GM10248 (cell line): ENCODE results near the gene FTSJ3.

Experiments
- CTCF ChIA-PET: fragments of 300-600 bp; sonication (Branson Sonifier 250); formaldehyde crosslinking; extraction: SDS; loops from one replicate; lab custom pipeline; 2021; ENCODE audit warnings: antibody characterized with exemption; lab: Yijun Ruan, JAX
- POLR2A ChIA-PET: fragments of 350-650 bp; sonication (Branson Sonifier 250); formaldehyde crosslinking; extraction: SDS; loops from one replicate; lab custom pipeline; 2020; ENCODE audit warnings: antibody characterized with exemption; lab: Yijun Ruan, JAX
- DNase-seq: peaks from one replicate; pipeline ENCODE4 v3.0.0; 2012; ENCODE audit errors: extremely low spot score
- CTCF ChIP-seq: IDR thresholded peaks from 2 replicates; pipeline ENCODE4 v1.5.1; 2012; ENCODE audit warnings: mild to moderate bottlenecking, low read depth; ENCODE audit errors: extremely low read depth, missing control alignments, control extremely low read depth

FTSJ3 gene

GRCh38 chr17:63819585-63820537 is 7.6 kb downstream of the FTSJ3 start:
- no peak for DNase-seq
- POLR2A ChIA-PET = interaction anchor here (1.1 kb wide), 1 partner anchor 39 kb away, joined by 4 read pairs; no protein-coding TSS in a partner anchor
- CTCF ChIA-PET = interaction anchor here (1.1 to 1.7 kb wide), 5 partner anchors 10 to 45 kb away, joined by 3 to 6 read pairs (median 4); no protein-coding TSS in a partner anchor
- no peak for TF ChIP-seq CTCF

- TF ChIP-seq CTCF = no peak
- ChIA-PET CTCF (interaction anchor here (1.1 to 1.7 kb wide), 5 partner anchors 13 to 30 kb away, joined by 3 to 7 read pairs (median 4); no protein-coding TSS in a partner anchor), POLR2A (no interaction called here)
- DNase-seq = no peak
Observed at GRCh38 chr17:63819131-63819530, 8.3 kb downstream of the FTSJ3 start.

GRCh38 chr17:63817736-63818385 is 9.6 kb downstream of the FTSJ3 start:
- ChIA-PET POLR2A (no interaction called here), CTCF (interaction anchor here (0.9 to 1.7 kb wide), 7 partner anchors 10 to 31 kb away, joined by 3 to 7 read pairs (median 4); partner anchors contain the start of gene FTSJ3)
- TF ChIP-seq CTCF = no peak

GRCh38 chr17:63816669-63817068 is 10.8 kb downstream of the FTSJ3 start:
- DNase-seq = peak; percentile 1
- CTCF ChIA-PET = interaction anchor here (1.0 to 2.8 kb wide), 4 partner anchors 11 to 32 kb away, joined by 3 to 10 read pairs (median 5); partner anchors contain the start of genes FTSJ3 and PSMC5
- TF ChIP-seq CTCF = no peak
- POLR2A ChIA-PET = no interaction called here

More at GRCh38 chr17:63817736-63818385, 9.6 kb downstream of the FTSJ3 start:
- peak; percentile 4 for DNase-seq

GRCh38 chr17:63816123-63816522 is 11.3 kb downstream of the FTSJ3 start:
- ChIA-PET POLR2A (no interaction called here), CTCF (interaction anchor here (1.0 to 2.8 kb wide), 5 partner anchors 12 to 52 kb away, joined by 3 to 10 read pairs (median 3); partner anchors contain the start of genes FTSJ3 and PSMC5)
- DNase-seq = peak; percentile 1
- TF ChIP-seq CTCF = no peak

GRCh38 chr17:63809970-63810369 is 17.5 kb downstream of the FTSJ3 start:
- DNase-seq = no peak
- ChIA-PET POLR2A (interaction anchor here (0.6 to 0.7 kb wide), 2 partner anchors 105 to 995 kb away, joined by 4 to 5 read pairs; no protein-coding TSS in a partner anchor), CTCF (interaction anchor here (1.0 to 1.9 kb wide), 4 partner anchors 10 to 28 kb away, joined by 3 to 6 read pairs (median 4); no protein-coding TSS in a partner anchor)
- no peak for TF ChIP-seq CTCF
